ENCODE measurements around the gene ALDH1A1.

Gene ALDH1A1

DNA sequence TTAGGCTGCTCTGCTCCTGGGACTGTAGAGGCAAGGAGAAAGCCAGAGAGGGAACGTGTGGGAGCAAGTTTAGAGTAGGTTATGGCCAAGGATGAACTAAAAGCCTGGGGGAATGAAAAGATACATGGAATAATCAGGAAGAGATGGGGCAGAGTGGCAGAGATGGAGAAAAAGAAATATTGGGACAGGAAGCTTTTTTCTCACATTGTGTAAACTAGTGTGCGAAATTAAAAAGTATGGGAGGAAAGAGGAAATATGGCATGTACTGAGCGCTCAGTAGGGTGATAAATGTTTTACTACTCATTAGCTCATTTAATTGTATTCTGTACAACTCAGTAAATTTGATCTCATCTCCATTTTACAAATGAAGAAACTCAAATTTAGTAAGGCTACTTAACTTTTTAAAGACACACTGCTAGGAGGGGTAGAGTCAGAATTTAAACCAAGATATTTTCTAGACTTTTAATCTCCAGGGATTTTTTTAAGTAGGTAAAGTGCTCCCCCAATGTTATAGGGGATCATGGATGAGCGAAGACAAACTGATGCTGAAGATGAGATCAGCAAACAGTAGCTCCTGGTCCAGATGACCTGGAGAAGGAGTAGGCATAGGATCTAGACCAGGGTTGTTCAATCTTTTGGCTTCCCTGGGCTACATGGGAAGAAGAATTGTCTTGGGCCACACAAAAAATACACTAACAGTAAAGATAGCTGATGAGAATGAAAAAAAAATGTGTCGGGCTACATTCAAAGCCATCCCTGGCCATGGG, 30.8 kb downstream of the ALDH1A1 start:
- TF ChIP-seq TAF1 (IDR thresholded peaks at IDR 0.05; ENCODE audit: borderline replicate concordance, insufficient read depth, low read length) = no peak
- TF ChIP-seq SIN3A (IDR thresholded peaks at IDR 0.05; ENCODE audit: borderline replicate concordance, insufficient read depth, low read length) = no peak
- TF ChIP-seq, protein P1, sequence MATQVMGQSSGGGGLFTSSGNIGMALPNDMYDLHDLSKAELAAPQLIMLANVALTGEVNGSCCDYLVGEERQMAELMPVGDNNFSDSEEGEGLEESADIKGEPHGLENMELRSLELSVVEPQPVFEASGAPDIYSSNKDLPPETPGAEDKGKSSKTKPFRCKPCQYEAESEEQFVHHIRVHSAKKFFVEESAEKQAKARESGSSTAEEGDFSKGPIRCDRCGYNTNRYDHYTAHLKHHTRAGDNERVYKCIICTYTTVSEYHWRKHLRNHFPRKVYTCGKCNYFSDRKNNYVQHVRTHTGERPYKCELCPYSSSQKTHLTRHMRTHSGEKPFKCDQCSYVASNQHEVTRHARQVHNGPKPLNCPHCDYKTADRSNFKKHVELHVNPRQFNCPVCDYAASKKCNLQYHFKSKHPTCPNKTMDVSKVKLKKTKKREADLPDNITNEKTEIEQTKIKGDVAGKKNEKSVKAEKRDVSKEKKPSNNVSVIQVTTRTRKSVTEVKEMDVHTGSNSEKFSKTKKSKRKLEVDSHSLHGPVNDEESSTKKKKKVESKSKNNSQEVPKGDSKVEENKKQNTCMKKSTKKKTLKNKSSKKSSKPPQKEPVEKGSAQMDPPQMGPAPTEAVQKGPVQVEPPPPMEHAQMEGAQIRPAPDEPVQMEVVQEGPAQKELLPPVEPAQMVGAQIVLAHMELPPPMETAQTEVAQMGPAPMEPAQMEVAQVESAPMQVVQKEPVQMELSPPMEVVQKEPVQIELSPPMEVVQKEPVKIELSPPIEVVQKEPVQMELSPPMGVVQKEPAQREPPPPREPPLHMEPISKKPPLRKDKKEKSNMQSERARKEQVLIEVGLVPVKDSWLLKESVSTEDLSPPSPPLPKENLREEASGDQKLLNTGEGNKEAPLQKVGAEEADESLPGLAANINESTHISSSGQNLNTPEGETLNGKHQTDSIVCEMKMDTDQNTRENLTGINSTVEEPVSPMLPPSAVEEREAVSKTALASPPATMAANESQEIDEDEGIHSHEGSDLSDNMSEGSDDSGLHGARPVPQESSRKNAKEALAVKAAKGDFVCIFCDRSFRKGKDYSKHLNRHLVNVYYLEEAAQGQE (IDR thresholded peaks at IDR 0.05; ENCODE audit: insufficient read depth in 1 of 2, low read depth in 2 of 2, low read length in 2 of 2) = no peak
- TF ChIP-seq FOXP2 (optimal IDR thresholded peaks at IDR 0.05; ENCODE audit: borderline replicate concordance, extremely low read depth, extremely low read length, insufficient read depth) = no peak

GRCh38 chr9:72919246-72919945, 33.5 kb downstream of the ALDH1A1 start:
- TF ChIP-seq TAF1 (IDR thresholded peaks at IDR 0.05; ENCODE audit: borderline replicate concordance, insufficient read depth, low read length) (no peak), FOXP2 (optimal IDR thresholded peaks at IDR 0.05; ENCODE audit: borderline replicate concordance, extremely low read depth, extremely low read length, insufficient read depth) (no peak), POLR2AphosphoS5 (IDR thresholded peaks at IDR 0.05; ENCODE audit: low read depth, low read length) (no peak), SIN3A (IDR thresholded peaks at IDR 0.05; ENCODE audit: borderline replicate concordance, insufficient read depth, low read length) (no peak)
- TF ChIP-seq, protein P1 (IDR thresholded peaks at IDR 0.05; ENCODE audit: insufficient read depth in 1 of 2, low read depth in 2 of 2, low read length in 2 of 2) = no peak

- TF ChIP-seq, protein P1 (IDR thresholded peaks at IDR 0.05; ENCODE audit: insufficient read depth in 1 of 2, low read depth in 2 of 2, low read length in 2 of 2) = no peak
- TF ChIP-seq FOXP2 (optimal IDR thresholded peaks at IDR 0.05; ENCODE audit: borderline replicate concordance, extremely low read depth, extremely low read length, insufficient read depth) (no peak), SIN3A (IDR thresholded peaks at IDR 0.05; ENCODE audit: borderline replicate concordance, insufficient read depth, low read length) (no peak), TAF1 (IDR thresholded peaks at IDR 0.05; ENCODE audit: borderline replicate concordance, insufficient read depth, low read length) (no peak), POLR2AphosphoS5 (IDR thresholded peaks at IDR 0.05; ENCODE audit: low read depth, low read length) (no peak)
Measured at GRCh38 chr9:72917892-72918509, 34.9 kb downstream of the ALDH1A1 start.

GRCh38 chr9:72915659-72916058, 37.2 kb downstream of the ALDH1A1 start:
- TF ChIP-seq, protein P1 (IDR thresholded peaks at IDR 0.05; ENCODE audit: insufficient read depth in 1 of 2, low read depth in 2 of 2, low read length in 2 of 2) = no peak
- TF ChIP-seq TAF1 (IDR thresholded peaks at IDR 0.05; ENCODE audit: borderline replicate concordance, insufficient read depth, low read length) (no peak), SIN3A (IDR thresholded peaks at IDR 0.05; ENCODE audit: borderline replicate concordance, insufficient read depth, low read length) (no peak), POLR2AphosphoS5 (IDR thresholded peaks at IDR 0.05; ENCODE audit: low read depth, low read length) (no peak), FOXP2 (optimal IDR thresholded peaks at IDR 0.05; ENCODE audit: borderline replicate concordance, extremely low read depth, extremely low read length, insufficient read depth) (no peak)
